ENCODE results near the gene PHF19.

- no peak for TF ChIP-seq CTCF (IDR thresholded peaks at IDR 0.05)
- no peak for TF ChIP-seq EP300 (IDR thresholded peaks at IDR 0.05)
- no peak for TF ChIP-seq POLR2A (IDR thresholded peaks at IDR 0.05)
- TF ChIP-seq POLR2AphosphoS5 (IDR thresholded peaks at IDR 0.05): no peak
These were observed 30.6 kb downstream of the PHF19 start for GRCh38 chr9:120846251-120846889.
